ENCODE measurements around the gene ESRP2.

ESRP2 gene

GRCh38 chr16:68217506-68217905 is 18.4 kb downstream of the ESRP2 start:
- no peak for DNase-seq (ENCODE audit: low read depth in 2 of 2)

GRCh38 chr16:68216240-68216639 is 19.7 kb downstream of the ESRP2 start:
- DNase-seq (ENCODE audit: low read depth in 2 of 2) = no peak

- no peak for DNase-seq (ENCODE audit: low read depth in 2 of 2)
Observed at GRCh38 chr16:68215302-68215701, 20.6 kb downstream of the ESRP2 start.

- no peak for DNase-seq (ENCODE audit: low read depth in 2 of 2)
Observed at GRCh38 chr16:68214726-68215125, 21.2 kb downstream of the ESRP2 start.

GRCh38 chr16:68206245-68206644 is 29.7 kb downstream of the ESRP2 start:
- no peak for DNase-seq (ENCODE audit: low read depth in 2 of 2)

- DNase-seq (ENCODE audit: low read depth in 2 of 2) = no peak
Observed at GRCh38 chr16:68202091-68202519, 33.8 kb downstream of the ESRP2 start.

- no peak for DNase-seq (ENCODE audit: low read depth in 2 of 2)
Observed at GRCh38 chr16:68200088-68200783, 35.7 kb downstream of the ESRP2 start.

- no peak for DNase-seq (ENCODE audit: low read depth in 2 of 2)
Observed at GRCh38 chr16:68197250-68197649, 38.7 kb downstream of the ESRP2 start.

GRCh38 chr16:68194251-68194650 is 41.7 kb downstream of the ESRP2 start:
- no peak for DNase-seq (ENCODE audit: low read depth in 2 of 2)

GRCh38 chr16:68190736-68191510 is 45.0 kb downstream of the ESRP2 start:
- DNase-seq (ENCODE audit: low read depth in 2 of 2) = no peak

- no peak for DNase-seq (ENCODE audit: low read depth in 2 of 2)
Observed at GRCh38 chr16:68190081-68190480, 45.8 kb downstream of the ESRP2 start.

GRCh38 chr16:68188170-68188569 is 47.8 kb downstream of the ESRP2 start:
- no peak for DNase-seq (ENCODE audit: low read depth in 2 of 2)

- DNase-seq (ENCODE audit: low read depth in 2 of 2) = no peak
Observed at GRCh38 chr16:68187505-68187904, 48.4 kb downstream of the ESRP2 start.

- DNase-seq (ENCODE audit: low read depth in 2 of 2) = no peak
Observed at GRCh38 chr16:68186877-68187276, 49.0 kb downstream of the ESRP2 start.

- no peak for DNase-seq (ENCODE audit: low read depth in 2 of 2)
Observed at GRCh38 chr16:68183046-68183445, 52.9 kb downstream of the ESRP2 start.

- DNase-seq (ENCODE audit: low read depth in 2 of 2) = no peak
Observed at GRCh38 chr16:68179855-68180254, 56.1 kb downstream of the ESRP2 start.

GRCh38 chr16:68179196-68179795 is 56.6 kb downstream of the ESRP2 start:
- no peak for DNase-seq (ENCODE audit: low read depth in 2 of 2)

Measured in stimulated activated CD4-positive, alpha-beta T cell treated with anti-CD3 and anti-CD28 coated beads, Interleukin-15, amount 100 ng/mL, for 48 hours (primary cell).